GM21786 (cell line): ENCODE data around the gene RCC1.
"Not testable (repeated sequence)": the region's sequence is repeated elsewhere in the genome, so short reads cannot be mapped to it uniquely, and the experiment has no call there.

Experiments used
- ATAC-seq: cut with Tn5 transposase; IDR thresholded peaks from one replicate; pipeline ENCODE4 v1.9.1; 2021; ENCODE audit not compliant: unreplicated experiment

The RCC1 gene

GRCh38 chr1:28505406-28506187, at the start of gene RCC1:
Gene RCC1 (plus strand): TSS chr1:28506043. CDS start chr1:28529867, 23,824 bp downstream.
- peak; percentile 71 for ATAC-seq

GRCh38 chr1:28456078-28456477, 49.8 kb upstream of the RCC1 start:
- ATAC-seq = no peak

- ATAC-seq = no peak
These were observed 48.2 kb upstream of the RCC1 start for GRCh38 chr1:28457678-28458077.

- ATAC-seq = no peak
These were observed 47.3 kb upstream of the RCC1 start for GRCh38 chr1:28458237-28459228.

- no peak for ATAC-seq
These were observed 39.5 kb upstream of the RCC1 start for GRCh38 chr1:28466226-28466778.

GRCh38 chr1:28470146-28470545, 35.7 kb upstream of the RCC1 start:
- ATAC-seq = no peak

GRCh38 chr1:28479497-28479896, 26.3 kb upstream of the RCC1 start:
- ATAC-seq = not testable (repeated sequence)

- ATAC-seq = no peak
These were observed 25.5 kb upstream of the RCC1 start for GRCh38 chr1:28480308-28480707.

GRCh38 chr1:28482138-28482537, 23.7 kb upstream of the RCC1 start:
- ATAC-seq = no peak

- no peak for ATAC-seq
These were observed 23.1 kb upstream of the RCC1 start for GRCh38 chr1:28482702-28483101.

GRCh38 chr1:28494737-28495136, 11.1 kb upstream of the RCC1 start:
- ATAC-seq = no peak

GRCh38 chr1:28499553-28499952, 6.3 kb upstream of the RCC1 start:
- ATAC-seq = no peak

- no peak for ATAC-seq
These were observed 3.9 kb upstream of the RCC1 start for GRCh38 chr1:28501925-28502324.

- no peak for ATAC-seq
These were observed 2.7 kb upstream of the RCC1 start for GRCh38 chr1:28503117-28503516.

GRCh38 chr1:28506907-28507246, 1.0 kb downstream of the RCC1 start:
- ATAC-seq = no peak

GRCh38 chr1:28507247-28507645, 1.4 kb downstream of the RCC1 start:
- ATAC-seq = no peak

GRCh38 chr1:28507646-28508434, 2.0 kb downstream of the RCC1 start:
- ATAC-seq = no peak

GRCh38 chr1:28508435-28508754, 2.6 kb downstream of the RCC1 start:
- no peak for ATAC-seq

- ATAC-seq = no peak
These were observed 3.9 kb downstream of the RCC1 start for GRCh38 chr1:28509705-28510272.

GRCh38 chr1:28510273-28510969, 4.6 kb downstream of the RCC1 start:
- no peak for ATAC-seq
